NCI-H146 (cell line): Measurements from ENCODE around the gene SPATA2.
"Not testable (repeated sequence)": the region's sequence is repeated elsewhere in the genome, so short reads cannot be mapped to it uniquely, and the experiment has no call there.

Experiments used
- DNase-seq: peaks from one replicate; lab custom pipeline; 2025; lab: John Stamatoyannopoulos, UW

The SPATA2 gene

GRCh38 chr20:49885558-49886332 lies 29.6 kb downstream of the SPATA2 start:
- peak; percentile 13 for DNase-seq

GRCh38 chr20:49883246-49883802 lies 32.0 kb downstream of the SPATA2 start:
- DNase-seq: no peak

- DNase-seq: no peak
Observed at GRCh38 chr20:49882171-49882970, 33.0 kb downstream of the SPATA2 start.

- no peak for DNase-seq
Observed at GRCh38 chr20:49880724-49881445, 34.4 kb downstream of the SPATA2 start.

- DNase-seq: no peak
Observed at GRCh38 chr20:49880177-49880576, 35.2 kb downstream of the SPATA2 start.

GRCh38 chr20:49878977-49879376 lies 36.4 kb downstream of the SPATA2 start:
- no peak for DNase-seq

- DNase-seq: peak; percentile 12
Observed at GRCh38 chr20:49877386-49877921, 37.9 kb downstream of the SPATA2 start.

GRCh38 chr20:49874696-49875095 lies 40.6 kb downstream of the SPATA2 start:
- no peak for DNase-seq

- DNase-seq: no peak
Observed at GRCh38 chr20:49872056-49872455, 43.3 kb downstream of the SPATA2 start.

- no peak for DNase-seq
Observed at GRCh38 chr20:49871391-49871948, 43.9 kb downstream of the SPATA2 start.

- no peak for DNase-seq
Observed at GRCh38 chr20:49870261-49870660, 45.1 kb downstream of the SPATA2 start.

GRCh38 chr20:49868964-49869363 lies 46.4 kb downstream of the SPATA2 start:
- no peak for DNase-seq

- no peak for DNase-seq
Observed at GRCh38 chr20:49868538-49868937, 46.8 kb downstream of the SPATA2 start.

- DNase-seq: peak; percentile 78
Observed at GRCh38 chr20:49867453-49868215, 47.7 kb downstream of the SPATA2 start.

GRCh38 chr20:49866051-49866450 lies 49.3 kb downstream of the SPATA2 start:
- DNase-seq: no peak

GRCh38 chr20:49865559-49865958 lies 49.8 kb downstream of the SPATA2 start:
- DNase-seq: no peak

GRCh38 chr20:49863666-49864065 lies 51.7 kb downstream of the SPATA2 start:
- no peak for DNase-seq

- no peak for DNase-seq
Observed at GRCh38 chr20:49862607-49863200, 52.6 kb downstream of the SPATA2 start.

- DNase-seq: not testable (repeated sequence)
Observed at GRCh38 chr20:49861232-49861631, 54.1 kb downstream of the SPATA2 start.

- DNase-seq: no peak
Observed at GRCh38 chr20:49859807-49860206, 55.5 kb downstream of the SPATA2 start.
